Activated B cell treated with CpG ODN at 0.5 μM for 24 hours (primary cell): Measurements from ENCODE around the gene RXRG. TPM values are rescaled to one million over a fixed set of nuclear protein-coding genes. Genes with fewer than 3 reads are reported as not detected.

Source experiments
- ATAC-seq: fragments of 200-7000 bp; cut with Tn5 transposase; one replicate; pipeline ENCODE4 v1.10.0; 2021; ENCODE audit warnings: low read depth, mild to moderate bottlenecking, moderate library complexity
- CTCF ChIA-PET: fragments of 350-600 bp; sonication (Branson Sonifier 250); formaldehyde crosslinking; loops from one replicate; lab custom pipeline; 2021; ENCODE audit warnings: antibody characterized with exemption; lab: Charles Lee
- POLR2A ChIA-PET: fragments of 350-600 bp; sonication (Branson Sonifier 250); formaldehyde crosslinking; loops from one replicate; lab custom pipeline; 2021; ENCODE audit warnings: antibody characterized with exemption; lab: Charles Lee
- DNase-seq: peaks from one replicate; pipeline ENCODE4 v3.0.0; 2022
- H3K27ac Mint-ChIP-seq: one replicate; pipeline ENCODE4 v1.8.0; 2020; ENCODE audit warnings: mixed read lengths
- H3K27me3 Mint-ChIP-seq: one replicate; pipeline ENCODE4 v1.8.0; 2021; ENCODE audit warnings: mixed read lengths
- H3K36me3 Mint-ChIP-seq: one replicate; pipeline ENCODE4 v1.8.0; 2021; ENCODE audit warnings: low read depth, mixed read lengths
- H3K4me1 Mint-ChIP-seq: one replicate; pipeline ENCODE4 v1.8.0; 2021; ENCODE audit warnings: mixed read lengths
- H3K4me3 Mint-ChIP-seq: one replicate; pipeline ENCODE4 v1.8.0; 2020; ENCODE audit warnings: mild to moderate bottlenecking, mixed read lengths
- H3K9me3 Mint-ChIP-seq: one replicate; pipeline ENCODE4 v1.8.0; 2020; ENCODE audit warnings: mixed read lengths
- intact Hi-C: fragments of 100-400 bp; cut with micrococcal nuclease; formaldehyde crosslinking; loops from one replicate; pipeline ENCODE4 v1.15.1; 2024
- total RNA-seq: library from RNA; stranded (reverse); gene quantifications from 2 replicates; pipeline ENCODE4 v1.2.3, GENCODE V29; 2022
- TF ChIP-seq, protein P1 (sequence below): fragments of 200-600 bp; IDR thresholded peaks from one replicate; pipeline ENCODE4 v1.8.0; 2022; ENCODE audit warnings: antibody characterized with exemption, mild to moderate bottlenecking

RXRG gene
- total RNA-seq, 1 donor from 2014 or later = not detected

DNA sequence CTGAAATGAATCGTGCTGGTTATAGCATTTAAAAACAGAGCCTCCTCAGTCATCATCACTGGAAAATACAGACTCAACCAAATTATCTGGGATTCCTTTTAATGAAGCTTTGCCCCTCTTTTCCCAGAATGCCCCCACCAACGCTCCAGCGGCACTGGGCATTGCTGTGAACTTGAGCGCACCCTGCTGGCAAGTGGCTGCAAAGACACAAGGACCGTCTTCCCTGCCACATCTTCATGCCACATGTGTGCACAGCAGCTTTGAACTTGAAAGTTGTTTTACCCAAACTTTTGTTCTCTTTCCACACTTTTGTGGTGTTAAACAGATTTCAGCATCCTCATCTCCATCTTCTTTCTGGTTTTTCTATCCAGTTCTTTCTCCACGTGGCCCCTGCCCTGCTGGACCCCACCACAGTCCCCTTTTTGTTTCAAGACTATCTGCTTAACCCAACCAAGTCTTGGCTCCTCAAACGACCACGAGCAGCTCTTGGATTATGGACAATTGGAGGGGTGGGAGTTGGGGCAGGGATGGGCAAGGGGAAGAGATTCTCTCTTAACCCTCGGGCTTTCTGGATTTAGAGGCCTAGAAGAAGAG is 75.6 kb downstream of the RXRG start:
- no peaks in the 10 kb centered on the region for H3K36me3 Mint-ChIP-seq
- ChIA-PET POLR2A (no interaction called here), CTCF (interaction anchor here (0.7 to 3.7 kb wide), 6 partner anchors 9 to 559 kb away, joined by 3 to 59 read pairs (median 5); no protein-coding TSS in a partner anchor)
- ATAC-seq (peak; percentile 52), DNase-seq (no peak)
- no peak overlapping the region for H3K27ac Mint-ChIP-seq
- intact Hi-C loops = loop anchor here (10.0 kb wide), 1 partner anchor 545 kb away; no protein-coding TSS in a partner anchor
- H3K9me3 Mint-ChIP-seq = no peaks in the 10 kb centered on the region
- H3K4me1 Mint-ChIP-seq = peaks cover 3% of the 10 kb centered on the region
- TF ChIP-seq, protein P1, sequence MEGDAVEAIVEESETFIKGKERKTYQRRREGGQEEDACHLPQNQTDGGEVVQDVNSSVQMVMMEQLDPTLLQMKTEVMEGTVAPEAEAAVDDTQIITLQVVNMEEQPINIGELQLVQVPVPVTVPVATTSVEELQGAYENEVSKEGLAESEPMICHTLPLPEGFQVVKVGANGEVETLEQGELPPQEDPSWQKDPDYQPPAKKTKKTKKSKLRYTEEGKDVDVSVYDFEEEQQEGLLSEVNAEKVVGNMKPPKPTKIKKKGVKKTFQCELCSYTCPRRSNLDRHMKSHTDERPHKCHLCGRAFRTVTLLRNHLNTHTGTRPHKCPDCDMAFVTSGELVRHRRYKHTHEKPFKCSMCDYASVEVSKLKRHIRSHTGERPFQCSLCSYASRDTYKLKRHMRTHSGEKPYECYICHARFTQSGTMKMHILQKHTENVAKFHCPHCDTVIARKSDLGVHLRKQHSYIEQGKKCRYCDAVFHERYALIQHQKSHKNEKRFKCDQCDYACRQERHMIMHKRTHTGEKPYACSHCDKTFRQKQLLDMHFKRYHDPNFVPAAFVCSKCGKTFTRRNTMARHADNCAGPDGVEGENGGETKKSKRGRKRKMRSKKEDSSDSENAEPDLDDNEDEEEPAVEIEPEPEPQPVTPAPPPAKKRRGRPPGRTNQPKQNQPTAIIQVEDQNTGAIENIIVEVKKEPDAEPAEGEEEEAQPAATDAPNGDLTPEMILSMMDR = peak; percentile 37
- peaks cover 73% of the 10 kb centered on the region for H3K27me3 Mint-ChIP-seq
- H3K4me3 Mint-ChIP-seq = no peak overlapping the region

DNA sequence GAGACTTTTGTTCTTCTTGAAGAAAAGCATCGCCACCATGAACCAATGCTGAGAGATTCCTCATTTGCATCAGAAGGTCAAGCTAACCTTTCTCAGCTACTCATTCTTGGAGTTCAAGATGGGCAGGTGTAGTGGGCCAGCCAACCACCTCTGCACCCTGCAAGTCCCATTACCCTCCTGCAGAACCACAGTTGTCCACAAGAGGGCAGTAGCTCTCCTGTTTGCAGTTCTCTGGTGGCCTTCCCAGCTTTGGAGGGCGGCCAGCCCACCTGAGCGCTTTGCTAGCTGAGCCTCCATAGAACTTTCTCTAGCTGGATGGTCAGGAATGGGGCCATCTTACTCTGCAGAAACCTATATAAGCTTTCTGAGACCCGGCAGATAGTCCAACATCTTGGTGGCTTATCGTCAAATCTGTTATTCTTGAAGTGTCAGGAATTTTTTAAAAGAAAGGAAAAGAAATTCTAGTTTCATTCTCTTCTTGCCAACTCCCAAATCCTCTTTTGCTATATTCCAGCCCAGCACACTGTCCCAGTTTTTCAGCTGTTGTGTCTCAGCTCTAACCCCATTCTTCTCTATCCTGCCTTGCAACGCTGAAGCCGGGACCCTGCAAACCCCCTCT is 77.4 kb downstream of the RXRG start:
- H3K9me3 Mint-ChIP-seq = no peaks in the 10 kb centered on the region
- intact Hi-C loops = loop anchor here (1.0 to 10.0 kb wide), 3 partner anchors 25 to 547 kb away; no protein-coding TSS in a partner anchor

DNA sequence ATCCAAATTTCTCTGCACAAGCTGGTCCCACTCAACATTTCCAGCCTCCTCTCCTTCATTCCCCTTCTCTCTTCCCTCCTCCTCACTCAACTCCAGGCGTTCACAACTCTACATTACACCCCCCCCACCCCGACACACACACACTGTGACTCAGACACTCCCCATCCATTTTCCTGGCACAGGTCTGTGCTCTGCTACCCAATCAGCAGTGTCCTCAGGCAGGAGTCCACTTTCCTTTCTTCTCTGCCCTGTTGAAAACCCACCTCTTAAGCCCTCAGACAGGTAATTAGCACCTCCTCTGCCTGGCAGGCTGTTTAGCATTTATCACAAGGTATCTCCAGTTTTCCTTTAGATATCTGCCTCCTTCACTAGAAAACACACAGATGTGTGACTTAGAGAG is 79.6 kb downstream of the RXRG start:
- TF ChIP-seq, protein P1 = no peak
- DNase-seq = no peak
- peaks cover 59% of the 10 kb centered on the region for H3K27me3 Mint-ChIP-seq
- CTCF ChIA-PET = no interaction called here
- H3K4me1 Mint-ChIP-seq = no peaks in the 10 kb centered on the region
- no peak overlapping the region for H3K4me3 Mint-ChIP-seq
- no peaks in the 10 kb centered on the region for H3K9me3 Mint-ChIP-seq
- ATAC-seq = no peak
- no peaks in the 10 kb centered on the region for H3K36me3 Mint-ChIP-seq
- intact Hi-C loops = loop anchor here (10.0 kb wide), 1 partner anchor 549 kb away; no protein-coding TSS in a partner anchor
- no peak overlapping the region for H3K27ac Mint-ChIP-seq
- POLR2A ChIA-PET = no interaction called here

More for the DNA sequence above, 77.4 kb downstream of the RXRG start:
- peak; percentile 51 for DNase-seq
- Mint-ChIP-seq H3K4me3 (no peak overlapping the region), H3K27me3 (peaks cover 59% of the 10 kb centered on the region), H3K4me1 (peaks cover 3% of the 10 kb centered on the region), H3K36me3 (no peaks in the 10 kb centered on the region), H3K27ac (no peak overlapping the region)
- TF ChIP-seq, protein P1 = no peak
- ATAC-seq = peak; percentile 75
- CTCF ChIA-PET = interaction anchor here (0.7 to 3.7 kb wide), 29 partner anchors 8 to 566 kb away, joined by 3 to 59 read pairs (median 3); partner anchors contain the start of gene LMX1A
- POLR2A ChIA-PET = no interaction called here

DNA sequence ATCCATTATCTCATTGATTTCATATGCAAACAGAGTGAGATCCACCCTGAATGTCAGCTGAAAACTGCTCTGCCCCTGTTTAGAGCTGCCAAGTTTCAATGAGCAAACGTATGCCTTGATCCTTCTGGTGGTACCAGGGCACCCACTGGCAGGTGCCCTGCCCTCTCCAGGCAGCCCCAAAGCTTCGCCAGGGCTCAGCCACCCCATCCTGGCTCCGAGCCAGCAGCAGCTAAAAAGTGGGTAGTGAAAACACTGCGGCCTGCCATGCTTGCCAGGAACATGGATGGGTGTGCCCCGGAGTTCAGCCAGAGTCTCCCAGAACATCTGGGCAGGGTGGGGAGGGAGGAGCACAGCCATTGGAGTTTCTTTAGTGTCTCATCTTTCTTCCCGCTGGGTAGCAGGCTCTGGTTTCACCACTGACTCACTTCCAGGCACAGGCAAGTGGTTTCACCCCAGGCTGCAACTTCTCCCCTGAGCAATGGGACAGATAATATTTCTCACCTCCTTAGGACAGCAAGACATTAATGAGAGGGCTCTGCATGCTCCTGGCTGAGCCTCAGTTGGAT is 80.3 kb downstream of the RXRG start:
- Mint-ChIP-seq H3K27ac (no peak overlapping the region), H3K27me3 (peaks cover 61% of the 10 kb centered on the region)
- ATAC-seq = no peak

More for the DNA sequence above, 80.3 kb downstream of the RXRG start:
- TF ChIP-seq, protein P1 = no peak
- DNase-seq = no peak
- Mint-ChIP-seq H3K36me3 (no peaks in the 10 kb centered on the region), H3K4me3 (no peak overlapping the region), H3K4me1 (no peaks in the 10 kb centered on the region), H3K9me3 (no peaks in the 10 kb centered on the region)
- ChIA-PET CTCF (no interaction called here), POLR2A (no interaction called here)
- intact Hi-C loops = loop anchor here (10.0 kb wide), 1 partner anchor 550 kb away; no protein-coding TSS in a partner anchor
